ENCODE measurements around the gene ROR1. TPM values are rescaled to one million over a fixed set of nuclear protein-coding genes. Genes with fewer than 3 reads are reported as not detected.

The ROR1 gene
- total RNA-seq, 1 experiment from 2014 or later = 33.8 TPM

DNA sequence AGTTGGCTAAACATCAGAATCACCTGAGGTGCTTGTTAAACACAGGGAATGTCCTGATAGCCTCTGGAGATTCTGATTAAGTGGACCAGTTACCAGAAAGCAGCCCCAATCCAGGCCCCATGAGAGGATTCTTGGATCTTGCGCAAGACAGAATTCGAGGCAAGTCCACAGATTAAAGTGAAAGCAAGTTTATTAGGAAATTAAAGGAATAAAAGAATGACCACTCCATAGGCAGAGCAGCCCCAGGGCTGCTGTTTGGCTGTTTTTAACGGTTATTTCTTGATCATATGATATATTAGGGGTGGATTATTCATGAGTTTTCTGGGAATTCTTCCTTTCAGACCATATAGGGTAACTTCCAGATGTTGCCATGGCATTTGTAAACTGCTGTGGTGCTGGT is 176.2 kb downstream of the ROR1 start:
- no peak for DNase-seq
- H3K27me3 Mint-ChIP-seq (ENCODE audit: unreplicated experiment) = no peaks in the 10 kb centered on the region
- no peak overlapping the region for H3K27ac Mint-ChIP-seq (ENCODE audit: unreplicated experiment)
- CTCF ChIA-PET = no interaction called here
- no peak overlapping the region for H3K4me3 Mint-ChIP-seq (ENCODE audit: low read depth, unreplicated experiment)
- H3K4me1 Mint-ChIP-seq (ENCODE audit: low read depth, unreplicated experiment) = no peaks in the 10 kb centered on the region
- H3K36me3 Mint-ChIP-seq (ENCODE audit: insufficient read depth, unreplicated experiment) = no peaks in the 10 kb centered on the region
- TF ChIP-seq CTCF (IDR thresholded peaks at IDR 0.05; ENCODE audit: unreplicated experiment) = no peak
- no TSS peak for BruUV-seq (replicated peaks)
- peaks cover 8% of the 10 kb centered on the region for H3K9me3 Mint-ChIP-seq (ENCODE audit: low read depth, unreplicated experiment)
- intact Hi-C loops (cut with micrococcal nuclease; ENCODE audit: unreplicated experiment) = no loop called here

- Mint-ChIP-seq H3K4me1 (ENCODE audit: low read depth, unreplicated experiment) (no peaks in the 10 kb centered on the region), H3K36me3 (ENCODE audit: insufficient read depth, unreplicated experiment) (no peaks in the 10 kb centered on the region), H3K27me3 (ENCODE audit: unreplicated experiment) (no peaks in the 10 kb centered on the region), H3K27ac (ENCODE audit: unreplicated experiment) (no peak overlapping the region), H3K9me3 (ENCODE audit: low read depth, unreplicated experiment) (peaks cover 8% of the 10 kb centered on the region), H3K4me3 (ENCODE audit: low read depth, unreplicated experiment) (no peak overlapping the region)
- intact Hi-C loops (cut with micrococcal nuclease; ENCODE audit: unreplicated experiment) = no loop called here
- BruUV-seq (replicated peaks) = no TSS peak
- CTCF ChIA-PET = no interaction called here
- no peak for DNase-seq
- no peak for TF ChIP-seq CTCF (IDR thresholded peaks at IDR 0.05; ENCODE audit: unreplicated experiment)
These were observed 177.5 kb downstream of the ROR1 start for GRCh38 chr1:63951059-63951946.

- BruUV-seq (replicated peaks) = no TSS peak
- TF ChIP-seq CTCF (IDR thresholded peaks at IDR 0.05; ENCODE audit: unreplicated experiment) = no peak
- no peaks in the 10 kb centered on the region for H3K27me3 Mint-ChIP-seq (ENCODE audit: unreplicated experiment)
- CTCF ChIA-PET = no interaction called here
- no peak overlapping the region for H3K4me3 Mint-ChIP-seq (ENCODE audit: low read depth, unreplicated experiment)
- DNase-seq = no peak
- no peaks in the 10 kb centered on the region for H3K4me1 Mint-ChIP-seq (ENCODE audit: low read depth, unreplicated experiment)
- H3K27ac Mint-ChIP-seq (ENCODE audit: unreplicated experiment) = no peak overlapping the region
- H3K36me3 Mint-ChIP-seq (ENCODE audit: insufficient read depth, unreplicated experiment) = no peaks in the 10 kb centered on the region
- intact Hi-C loops (cut with micrococcal nuclease; ENCODE audit: unreplicated experiment) = no loop called here
- H3K9me3 Mint-ChIP-seq (ENCODE audit: low read depth, unreplicated experiment) = peaks cover 11% of the 10 kb centered on the region
These were observed 180.4 kb downstream of the ROR1 start for GRCh38 chr1:63954187-63954586.

- BruUV-seq (replicated peaks) = no TSS peak
- Mint-ChIP-seq H3K9me3 (ENCODE audit: low read depth, unreplicated experiment) (peaks cover 11% of the 10 kb centered on the region), H3K4me1 (ENCODE audit: low read depth, unreplicated experiment) (no peaks in the 10 kb centered on the region), H3K4me3 (ENCODE audit: low read depth, unreplicated experiment) (no peak overlapping the region), H3K36me3 (ENCODE audit: insufficient read depth, unreplicated experiment) (peaks cover 5% of the 10 kb centered on the region), H3K27ac (ENCODE audit: unreplicated experiment) (no peak overlapping the region), H3K27me3 (ENCODE audit: unreplicated experiment) (no peaks in the 10 kb centered on the region)
- DNase-seq = no peak
- no peak for TF ChIP-seq CTCF (IDR thresholded peaks at IDR 0.05; ENCODE audit: unreplicated experiment)
- intact Hi-C loops (cut with micrococcal nuclease; ENCODE audit: unreplicated experiment) = no loop called here
- CTCF ChIA-PET = interaction anchor here (0.9 kb wide), 1 partner anchor 27 kb away, joined by 3 read pairs; no protein-coding TSS in a partner anchor
These were observed 181.7 kb downstream of the ROR1 start for GRCh38 chr1:63955370-63956145.

Measured in Calu3 (cell line).